A549 treated with ZK216348 at 1 μM for 4 hours (cell line): ENCODE measurements around the gene APOD. TPM values are rescaled to one million over a fixed set of nuclear protein-coding genes. Genes with fewer than 3 reads are reported as not detected.

Source experiments
- total RNA-seq: library from RNA; stranded (reverse); fragments of 200-300 nt; extraction: Qiagen RNA extraction; gene quantifications from 5 replicates; pipeline ENCODE4 v1.2.3, GENCODE V29; 2022; ENCODE audit warnings: low read depth

The APOD gene
- total RNA-seq, result 0.54 to 1.4 TPM (median 0.93 TPM) in 5 replicates

GRCh38 chr3:195583831-195584542, at the start of gene APOD:
Gene APOD, minus strand, starts transcription at chr3:195583940. Its CDS starts 4,479 bp downstream, at chr3:195579461.

GRCh38 chr3:195542698-195543499, 40.8 kb downstream of the APOD start, which contains the start of gene PPP1R2:
Gene PPP1R2, minus strand, starts transcription at chr3:195543325. Its CDS starts 300 bp downstream, at chr3:195543025.

Other genes with a start within 250 kb of the APOD start
- 3.5 to 9.1 TPM (median 7.2 TPM) in 5 replicates for gene ACAP2, start 140.9 kb downstream of the APOD start, total RNA-seq
- 13.4 to 20.4 TPM (median 17.4 TPM) in 5 replicates for gene PPP1R2, start 40.6 kb downstream of the APOD start, total RNA-seq
- 0.38 to 1.1 TPM (median 0.65 TPM) in 5 replicates for gene MUC20, start 137.0 kb upstream of the APOD start, total RNA-seq
- gene MUC4, start 228.0 kb upstream of the APOD start, total RNA-seq, result 0.03 to 0.04 TPM in 2 of 5 replicates, not detected in the others